Caco-2 (cell line): Measurements from ENCODE around the gene SIGLEC5. TPM values are rescaled to one million over a fixed set of nuclear protein-coding genes. Genes with fewer than 3 reads are reported as not detected.
A peak's percentile ranks its signal among the peaks of the same experiment; 100 is the strongest.

Source experiments
- BruUV-seq: library from RNA; stranded (reverse); fragments of 400-500 nt; replicated peaks from 2 replicates; lab custom pipeline; 2021; lab: Mats Ljungman, UMichigan
- CTCF ChIA-PET: fragments of 300-600 bp; sonication (Branson Sonifier 250); formaldehyde crosslinking; loops from one replicate; lab custom pipeline; 2022; ENCODE audit warnings: antibody characterized with exemption; lab: Charles Lee
- POLR2A ChIA-PET: fragments of 300-600 bp; sonication (Branson Sonifier 250); formaldehyde crosslinking; loops from one replicate; lab custom pipeline; 2022; ENCODE audit warnings: antibody characterized with exemption; lab: Charles Lee
- DNase-seq, 2 experiments: peaks; one replicate each; pipeline versions ENCODE4 v3.0.0 to v3.0.0-alpha.2; 2020 to 2022
- H3K27me3 ChIP-seq: replicated peaks from 2 replicates; pipeline ENCODE4 v1.6.0; 2011; ENCODE audit warnings: low read length; ENCODE audit not compliant: control insufficient read depth, insufficient read depth
- H3K36me3 ChIP-seq: 2 replicates; pipeline ENCODE4 v1.5.1; 2011; ENCODE audit warnings: low read length; ENCODE audit not compliant: control insufficient read depth, insufficient read depth
- H3K4me1 ChIP-seq: fragments of 250-450 bp; sonication (Bioruptor Pico); 2 replicates; pipeline ENCODE4 v1.5.1; 2020; ENCODE audit warnings: mild to moderate bottlenecking
- H3K4me3 ChIP-seq: 2 replicates; pipeline ENCODE4 v1.5.1; 2011; ENCODE audit warnings: low read depth, mild to moderate bottlenecking, control low read depth, low read length
- H3K9me3 ChIP-seq: fragments of 250-450 bp; sonication (Bioruptor Pico); 2 replicates; pipeline ENCODE4 v1.5.1; 2020; ENCODE audit warnings: mild to moderate bottlenecking, moderate library complexity
- H3K27ac Mint-ChIP-seq: one replicate; pipeline ENCODE4 v1.8.0; 2022; ENCODE audit warnings: mixed read lengths; ENCODE audit not compliant: unreplicated experiment
- H3K27me3 Mint-ChIP-seq: one replicate; pipeline ENCODE4 v1.8.0; 2022; ENCODE audit warnings: mixed read lengths; ENCODE audit not compliant: insufficient read depth, unreplicated experiment
- H3K36me3 Mint-ChIP-seq: one replicate; pipeline ENCODE4 v1.8.0; 2022; ENCODE audit warnings: mild to moderate bottlenecking, mixed read lengths; ENCODE audit not compliant: insufficient read depth, unreplicated experiment
- H3K4me1 Mint-ChIP-seq: one replicate; pipeline ENCODE4 v1.8.0; 2022; ENCODE audit warnings: low read depth, mixed read lengths; ENCODE audit not compliant: unreplicated experiment
- H3K4me3 Mint-ChIP-seq: one replicate; pipeline ENCODE4 v1.8.0; 2022; ENCODE audit warnings: mild to moderate bottlenecking, moderate library complexity, mixed read lengths; ENCODE audit not compliant: unreplicated experiment
- H3K9me3 Mint-ChIP-seq: one replicate; pipeline ENCODE4 v1.8.0; 2022; ENCODE audit warnings: mixed read lengths; ENCODE audit not compliant: unreplicated experiment
- intact Hi-C: fragments of 100-400 bp; cut with micrococcal nuclease; formaldehyde crosslinking; loops from one replicate; pipeline ENCODE4 v1.10.0; 2022; ENCODE audit not compliant: unreplicated experiment
- total RNA-seq: library from RNA; stranded (reverse); gene quantifications from 2 replicates; pipeline ENCODE4 v1.2.3, GENCODE V29; 2022
- TF ChIP-seq, protein P1 (sequence below), 2 experiments: fragments of 200-600 bp in 1 of 2; IDR thresholded peaks; 1 replicate in 1 of 2; 2 replicates in 1 of 2; pipeline versions ENCODE4 v1.5.1 to v1.8.0; 2011 to 2022; ENCODE audit warnings: antibody characterized with exemption in 1 of 2, control low read depth in 1 of 2, inconsistent platforms in 1 of 2, low read depth in 1 of 2, low read length in 1 of 2, mild to moderate bottlenecking in 1 of 2, moderate library complexity in 1 of 2; ENCODE audit not compliant: insufficient read depth in 1 of 2, severe bottlenecking in 1 of 2, unreplicated experiment in 1 of 2

The SIGLEC5 gene
- total RNA-seq, 1 experiment from 2014 or later: not detected

DNA sequence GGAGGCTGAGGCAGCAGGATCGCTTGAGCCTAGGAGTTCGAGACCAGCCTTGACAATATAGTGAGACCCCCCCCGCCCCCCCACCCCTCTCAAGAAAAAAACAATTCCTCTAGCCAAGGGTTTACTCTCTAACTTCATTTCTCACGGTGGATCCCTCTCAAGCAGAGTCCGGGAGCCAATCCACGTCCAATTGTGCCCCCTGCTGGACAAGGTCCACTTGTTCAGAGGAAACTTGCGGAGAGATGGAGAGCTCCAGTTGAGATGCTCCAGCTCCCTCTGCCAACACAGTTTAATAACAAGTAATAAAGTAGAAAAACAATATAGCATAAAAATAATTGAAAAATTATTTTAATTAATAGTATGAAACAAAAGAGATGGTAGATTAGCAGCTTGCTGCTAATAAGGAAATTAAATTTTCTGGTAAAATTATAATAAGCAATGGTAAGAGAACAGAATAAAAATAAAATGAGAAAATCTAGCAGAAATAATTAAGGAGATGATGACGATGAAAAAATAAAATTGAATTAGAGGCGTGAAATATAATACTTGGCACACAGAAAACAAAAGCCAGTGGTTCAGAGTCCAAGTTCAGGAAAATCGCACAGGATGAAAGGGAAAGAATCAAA is 30.9 kb upstream of the SIGLEC5 start:
- Mint-ChIP-seq H3K36me3 (no peaks in the 10 kb centered on the region), H3K4me3 (no peak overlapping the region), H3K9me3 (no peaks in the 10 kb centered on the region), H3K27ac (no peak overlapping the region), H3K4me1 (no peaks in the 10 kb centered on the region), H3K27me3 (peaks cover 7% of the 10 kb centered on the region)
- Histone ChIP-seq H3K36me3 (no peaks in the 10 kb centered on the region), H3K4me3 (no peak overlapping the region), H3K27me3 (no peaks in the 10 kb centered on the region), H3K9me3 (no peaks in the 10 kb centered on the region), H3K4me1 (no peaks in the 10 kb centered on the region)
- TF ChIP-seq, protein P1, sequence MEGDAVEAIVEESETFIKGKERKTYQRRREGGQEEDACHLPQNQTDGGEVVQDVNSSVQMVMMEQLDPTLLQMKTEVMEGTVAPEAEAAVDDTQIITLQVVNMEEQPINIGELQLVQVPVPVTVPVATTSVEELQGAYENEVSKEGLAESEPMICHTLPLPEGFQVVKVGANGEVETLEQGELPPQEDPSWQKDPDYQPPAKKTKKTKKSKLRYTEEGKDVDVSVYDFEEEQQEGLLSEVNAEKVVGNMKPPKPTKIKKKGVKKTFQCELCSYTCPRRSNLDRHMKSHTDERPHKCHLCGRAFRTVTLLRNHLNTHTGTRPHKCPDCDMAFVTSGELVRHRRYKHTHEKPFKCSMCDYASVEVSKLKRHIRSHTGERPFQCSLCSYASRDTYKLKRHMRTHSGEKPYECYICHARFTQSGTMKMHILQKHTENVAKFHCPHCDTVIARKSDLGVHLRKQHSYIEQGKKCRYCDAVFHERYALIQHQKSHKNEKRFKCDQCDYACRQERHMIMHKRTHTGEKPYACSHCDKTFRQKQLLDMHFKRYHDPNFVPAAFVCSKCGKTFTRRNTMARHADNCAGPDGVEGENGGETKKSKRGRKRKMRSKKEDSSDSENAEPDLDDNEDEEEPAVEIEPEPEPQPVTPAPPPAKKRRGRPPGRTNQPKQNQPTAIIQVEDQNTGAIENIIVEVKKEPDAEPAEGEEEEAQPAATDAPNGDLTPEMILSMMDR (IDR thresholded peaks at IDR 0.05; ENCODE audit: insufficient read depth in 1 of 2, low read depth in 1 of 2, low read length in 1 of 2, severe bottlenecking in 1 of 2, unreplicated experiment in 1 of 2): peak; percentile 58 to 73
- BruUV-seq: no TSS peak
- DNase-seq: peak; percentile 75 to 79
- CTCF ChIA-PET: interaction anchor here (0.6 to 1.6 kb wide), 13 partner anchors 16 to 360 kb away, joined by 3 to 10 read pairs (median 5); no protein-coding TSS in a partner anchor
- intact Hi-C loops: no loop called here
- POLR2A ChIA-PET: no interaction called here

- Histone ChIP-seq H3K4me3 (no peak overlapping the region), H3K27me3 (no peaks in the 10 kb centered on the region), H3K36me3 (no peaks in the 10 kb centered on the region), H3K4me1 (no peaks in the 10 kb centered on the region), H3K9me3 (no peaks in the 10 kb centered on the region)
- Mint-ChIP-seq H3K4me1 (no peaks in the 10 kb centered on the region), H3K36me3 (no peaks in the 10 kb centered on the region), H3K9me3 (peaks cover 10% of the 10 kb centered on the region), H3K4me3 (no peak overlapping the region), H3K27ac (no peak overlapping the region), H3K27me3 (peaks cover 4% of the 10 kb centered on the region)
- POLR2A ChIA-PET: interaction anchor here (0.5 kb wide), 1 partner anchor 641 kb away, joined by 3 read pairs; no protein-coding TSS in a partner anchor
- no TSS peak for BruUV-seq
- DNase-seq: no peak
- intact Hi-C loops: loop anchor here (5.0 kb wide), 1 partner anchor 47 kb away; no protein-coding TSS in a partner anchor
- TF ChIP-seq, protein P1 (IDR thresholded peaks at IDR 0.05; ENCODE audit: insufficient read depth in 1 of 2, low read depth in 1 of 2, low read length in 1 of 2, severe bottlenecking in 1 of 2, unreplicated experiment in 1 of 2): no peak
- CTCF ChIA-PET: interaction anchor here (0.6 to 1.0 kb wide), 4 partner anchors 11 to 339 kb away, joined by 3 to 4 read pairs (median 3); no protein-coding TSS in a partner anchor
Measured at GRCh38 chr19:51654783-51655182, 24.6 kb upstream of the SIGLEC5 start.

DNA sequence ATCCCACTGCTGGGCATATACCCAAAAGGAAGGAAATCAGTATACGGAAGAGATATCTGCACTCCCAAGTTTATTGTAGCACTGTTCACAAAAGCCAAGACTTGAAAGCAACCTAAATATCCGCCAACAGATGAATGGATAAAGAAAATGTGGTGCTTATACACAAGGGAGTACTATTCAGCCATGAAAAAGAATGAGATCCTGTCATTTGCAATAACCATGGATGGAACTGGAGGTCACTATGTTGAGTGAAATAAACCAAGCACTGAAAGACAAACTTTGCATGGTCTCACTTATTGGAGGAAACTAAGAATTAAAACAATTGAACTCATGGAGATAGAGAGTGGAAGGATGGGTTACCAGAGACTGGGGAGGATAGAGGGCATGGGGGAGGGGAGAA is 23.0 kb upstream of the SIGLEC5 start:
- no TSS peak for BruUV-seq
- Mint-ChIP-seq H3K9me3 (peaks cover 10% of the 10 kb centered on the region), H3K27ac (no peak overlapping the region), H3K4me1 (no peaks in the 10 kb centered on the region), H3K27me3 (peaks cover 9% of the 10 kb centered on the region), H3K36me3 (no peaks in the 10 kb centered on the region), H3K4me3 (no peak overlapping the region)
- ChIA-PET POLR2A (no interaction called here), CTCF (no interaction called here)
- TF ChIP-seq, protein P1 (IDR thresholded peaks at IDR 0.05; ENCODE audit: insufficient read depth in 1 of 2, low read depth in 1 of 2, low read length in 1 of 2, severe bottlenecking in 1 of 2, unreplicated experiment in 1 of 2): no peak
- Histone ChIP-seq H3K4me3 (no peak overlapping the region), H3K27me3 (no peaks in the 10 kb centered on the region), H3K9me3 (no peaks in the 10 kb centered on the region), H3K36me3 (no peaks in the 10 kb centered on the region), H3K4me1 (no peaks in the 10 kb centered on the region)
- intact Hi-C loops: no loop called here
- no peak for DNase-seq
